Epidermal melanocyte (primary cell): Measurements from ENCODE around the gene GULP1.
"Not testable (repeated sequence)": the region's sequence is repeated elsewhere in the genome, so short reads cannot be mapped to it uniquely, and the experiment has no call there.

Experiments
- DNase-seq: peaks from one replicate; pipeline ENCODE4 v3.0.0; 2011; ENCODE audit warnings: low spot score; ENCODE audit not compliant: insufficient read length

Gene GULP1

GRCh38 chr2:188596054-188596453 is 304.4 kb downstream of the GULP1 start:
- no peak for DNase-seq

GRCh38 chr2:188598551-188598950 is 306.9 kb downstream of the GULP1 start:
- DNase-seq: no peak

- no peak for DNase-seq
Measured at GRCh38 chr2:188599140-188599539, 307.5 kb downstream of the GULP1 start.

GRCh38 chr2:188600536-188601210 is 309.0 kb downstream of the GULP1 start:
- DNase-seq: no peak

GRCh38 chr2:188601391-188601790 is 309.7 kb downstream of the GULP1 start:
- DNase-seq: no peak

- DNase-seq: no peak
Measured at GRCh38 chr2:188601927-188602326, 310.3 kb downstream of the GULP1 start.

- DNase-seq: no peak
Measured at GRCh38 chr2:188604579-188604978, 312.9 kb downstream of the GULP1 start.

GRCh38 chr2:188605609-188606584 is 314.2 kb downstream of the GULP1 start:
- DNase-seq: not testable (repeated sequence)

- DNase-seq: not testable (repeated sequence)
Measured at GRCh38 chr2:188606596-188606995, 314.9 kb downstream of the GULP1 start.

GRCh38 chr2:188607501-188607900 is 315.8 kb downstream of the GULP1 start:
- no peak for DNase-seq

GRCh38 chr2:188609321-188610049 is 317.8 kb downstream of the GULP1 start:
- DNase-seq: no peak

- no peak for DNase-seq
Measured at GRCh38 chr2:188610050-188610444, 318.4 kb downstream of the GULP1 start.

- no peak for DNase-seq
Measured at GRCh38 chr2:188610827-188611226, 319.2 kb downstream of the GULP1 start.

GRCh38 chr2:188619146-188619545 is 327.5 kb downstream of the GULP1 start:
- DNase-seq: no peak

- DNase-seq: no peak
Measured at GRCh38 chr2:188620916-188621315, 329.2 kb downstream of the GULP1 start.

GRCh38 chr2:188622601-188623260 is 331.1 kb downstream of the GULP1 start:
- DNase-seq: no peak

- no peak for DNase-seq
Measured at GRCh38 chr2:188623995-188624643, 332.4 kb downstream of the GULP1 start.

- DNase-seq: no peak
Measured at GRCh38 chr2:188627471-188627870, 335.8 kb downstream of the GULP1 start.

- no peak for DNase-seq
Measured at GRCh38 chr2:188628989-188629752, 337.5 kb downstream of the GULP1 start.
